Transverse colon (tissue), 4 donors: Measurements from ENCODE around the gene LCE1B. TPM values are rescaled to one million over a fixed set of nuclear protein-coding genes. Genes with fewer than 3 reads are reported as not detected.

Experiments used
- DNase-seq: peaks from one replicate; pipeline ENCODE4 v3.0.0-alpha.2; 2019
- H3K27ac ChIP-seq, 4 donors: fragments of 200-600 bp; sonication (generic); 2 replicates each; pipeline ENCODE4 v1.5.1; 2016 to 2018; ENCODE audit warnings: inconsistent platforms in 4 of 4
- H3K27me3 ChIP-seq: fragments of 200-600 bp; sonication (generic); 2 replicates; pipeline ENCODE4 v1.5.1; 2017; ENCODE audit warnings: inconsistent platforms
- H3K36me3 ChIP-seq, 4 donors: fragments of 200-600 bp; sonication (generic); 2 replicates each; pipeline ENCODE4 v1.5.1; 2017 to 2019; ENCODE audit warnings: inconsistent platforms in 4 of 4
- H3K4me1 ChIP-seq, 4 donors: fragments of 200-600 bp; sonication (generic); 2 replicates each; pipeline ENCODE4 v1.5.1; 2017 to 2020; ENCODE audit warnings: inconsistent platforms in 4 of 4
- H3K4me3 ChIP-seq, 4 donors: fragments of 200-600 bp; sonication (generic); 1 replicate in 1 of 4; 2 replicates in 3 of 4; pipeline versions ENCODE4 v1.5.1 to v1.6.1; 2017 to 2019; ENCODE audit warnings: inconsistent platforms in 4 of 4
- H3K9me3 ChIP-seq, 2 donors: fragments of 200-600 bp; sonication (generic); 2 replicates each; pipeline ENCODE4 v1.5.1; 2017 to 2019; ENCODE audit warnings: inconsistent platforms in 2 of 2
- CTCF ChIP-seq, 5 experiments: fragments of 200-600 bp in 3 of 5; fragments of 450-650 bp in 2 of 5; sonication (generic) in 3 of 5; IDR thresholded peaks; 1 replicate in 2 of 5; 2 replicates in 3 of 5; pipeline ENCODE4 v1.5.1; 2016 to 2017; ENCODE audit warnings: antibody characterized with exemption in 5 of 5, inconsistent platforms in 3 of 5, mild to moderate bottlenecking in 2 of 5, moderate library complexity in 1 of 5
- EP300 ChIP-seq: sonication (generic); formaldehyde crosslinking; IDR thresholded peaks from one replicate; pipeline ENCODE4 v1.6.1; 2017; ENCODE audit warnings: antibody characterized with exemption, low read depth
- POLR2A ChIP-seq: fragments of 450-650 bp; IDR thresholded peaks from one replicate; pipeline ENCODE4 v1.6.1; 2016; ENCODE audit warnings: antibody characterized with exemption, mild to moderate bottlenecking, moderate library complexity
- POLR2AphosphoS5 ChIP-seq, 3 donors: sonication (generic); formaldehyde crosslinking; IDR thresholded peaks; one replicate each; pipeline ENCODE4 v1.6.1; 2016; ENCODE audit warnings: antibody characterized with exemption in 3 of 3
- WGBS, 2 donors: methylation state at CpG; one replicate each; pipeline ENCODE4 v1.1.5; 2018; ENCODE audit warnings: low coverage in 1 of 2; 5-methylcytosine and 5-hydroxymethylcytosine counted together
- in situ Hi-C, 4 donors: fragments of 200-750 bp; cut with MboI; loops; one replicate each; pipeline versions ENCODE4 v1.15.0 to v1.15.1; 2017; ENCODE audit warnings: low sequenced_read_pairs in 3 of 4, low pct_ligation_motif_present in 1 of 4, low pct_unique_long_range_greater_than_20kb in 1 of 4
- intact Hi-C: fragments of 100-400 bp; cut with DNase I; formaldehyde crosslinking; loops from one replicate; pipeline ENCODE4 v1.15.1; 2023; ENCODE audit warnings: low total_unique reads
- total RNA-seq, 4 donors: library from RNA; depleted of rRNA; stranded (reverse); fragments of >200 nt; gene quantifications; one replicate each; pipeline ENCODE4 v1.1.0, GENCODE V29; 2016

LCE1B gene
- total RNA-seq, 4 donors from 2014 or later = not detected

GRCh38 chr1:152817309-152817708 lies 5.5 kb downstream of the LCE1B start:
- intact Hi-C loops (no loop called here), in situ Hi-C loops (no loop called here)
- Histone ChIP-seq H3K36me3 (no peaks in the 10 kb centered on the region), H3K4me3 (no peak overlapping the region), H3K27me3 (no peaks in the 10 kb centered on the region), H3K9me3 (no peaks in the 10 kb centered on the region), H3K27ac (no peak overlapping the region), H3K4me1 (no peaks in the 10 kb centered on the region)
- WGBS, 2 donors = 76 to 94% methylated on average over 5 to 6 of the region's 6 CpGs
- TF ChIP-seq POLR2AphosphoS5 (IDR thresholded peaks at IDR 0.05) (no peak), CTCF (IDR thresholded peaks at IDR 0.05) (no peak), POLR2A (no peak)
- DNase-seq = no peak

DNA sequence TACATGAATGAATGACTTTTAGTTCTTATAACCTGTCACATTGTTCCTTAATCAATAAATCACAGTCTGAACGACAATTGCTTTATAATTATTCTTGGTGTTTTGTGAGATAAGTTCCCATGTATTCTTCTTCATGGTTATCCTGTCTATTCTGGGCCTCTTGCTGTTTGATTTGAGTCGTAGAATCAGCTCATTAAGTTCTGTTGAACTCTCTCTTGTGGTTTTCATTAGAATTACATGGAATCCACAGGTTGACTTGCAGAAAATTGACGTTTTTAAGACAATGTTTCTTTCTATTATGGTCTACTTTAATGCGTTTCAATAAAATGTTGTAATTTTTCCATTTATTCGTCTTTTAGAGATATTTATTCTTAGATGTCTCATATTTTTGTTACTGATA lies 11.5 kb downstream of the LCE1B start:
- in situ Hi-C loops (no loop called here), intact Hi-C loops (no loop called here)
- Histone ChIP-seq H3K4me1 (no peaks in the 10 kb centered on the region), H3K4me3 (no peak overlapping the region), H3K27me3 (no peaks in the 10 kb centered on the region), H3K9me3 (no peaks in the 10 kb centered on the region), H3K36me3 (no peaks in the 10 kb centered on the region), H3K27ac (no peak overlapping the region)
- WGBS, 2 donors = 29 to 44% methylated on average over 5 of the region's 5 CpGs
- TF ChIP-seq POLR2A (no peak), CTCF (IDR thresholded peaks at IDR 0.05) (no peak), POLR2AphosphoS5 (IDR thresholded peaks at IDR 0.05) (no peak), EP300 (no peak)
- DNase-seq = no peak

- Histone ChIP-seq H3K4me3 (no peak overlapping the region), H3K36me3 (no peaks in the 10 kb centered on the region), H3K27me3 (no peaks in the 10 kb centered on the region), H3K4me1 (no peaks in the 10 kb centered on the region), H3K9me3 (no peaks in the 10 kb centered on the region), H3K27ac (no peak overlapping the region)
- in situ Hi-C loops = no loop called here
- intact Hi-C loops = no loop called here
- TF ChIP-seq EP300 (no peak), CTCF (IDR thresholded peaks at IDR 0.05) (no peak), POLR2AphosphoS5 (IDR thresholded peaks at IDR 0.05) (no peak), POLR2A (no peak)
- DNase-seq = no peak
Observed at GRCh38 chr1:152824964-152825363, 13.2 kb downstream of the LCE1B start.

GRCh38 chr1:152827173-152827572 lies 15.4 kb downstream of the LCE1B start, which contains the start of gene LCE1A:
Gene LCE1A, plus strand, starts transcription at chr1:152827473. Its CDS starts 0 bp downstream, at chr1:152827473.
- Histone ChIP-seq H3K4me3 (no peak within 1 kb of the TSS), H3K9me3 (no peaks in the 10 kb centered on the region), H3K36me3 (no peaks in the 10 kb centered on the region), H3K27ac (no peak within 1 kb of the TSS), H3K27me3 (no peaks in the 10 kb centered on the region), H3K4me1 (no peaks in the 10 kb centered on the region)
- TF ChIP-seq POLR2AphosphoS5 (IDR thresholded peaks at IDR 0.05) (no peak), CTCF (IDR thresholded peaks at IDR 0.05) (no peak), POLR2A (no peak), EP300 (no peak)
- DNase-seq = no peak
- intact Hi-C loops = no loop called here
- 78 to 80% methylated on average over 1 to 2 of the region's 2 CpGs for WGBS, 2 donors
- in situ Hi-C loops = no loop called here
